Measurements from ENCODE around the gene HACE1. TPM values are rescaled to one million over a fixed set of nuclear protein-coding genes. Genes with fewer than 3 reads are reported as not detected.

The HACE1 gene
- polyA plus RNA-seq, 3 donors, result 2.7 to 3.9 (median 3.4) TPM

- Histone ChIP-seq H3K9ac (ENCODE audit: insufficient read depth, low read length, poor library complexity, severe bottlenecking) (no peak overlapping the region), H3K4me2 (replicated peaks; ENCODE audit: extremely low read depth, low read length, poor library complexity, severe bottlenecking) (no peak overlapping the region), H4K20me1 (ENCODE audit: insufficient read depth, low read length) (no peaks in the 10 kb centered on the region), H3K27ac (ENCODE audit: low read depth in 1 of 2, low read length in 2 of 2) (no peak overlapping the region), H3K9me3 (replicated peaks in 1 of 2; ENCODE audit: control insufficient read depth in 1 of 2, insufficient read depth in 1 of 2, low read length in 2 of 2) (no peaks in the 10 kb centered on the region), H3K79me2 (ENCODE audit: insufficient read depth, low read length) (no peaks in the 10 kb centered on the region), H2AFZ (ENCODE audit: insufficient read depth, low read depth, low read length, poor library complexity, severe bottlenecking) (no peak overlapping the region), H3K36me3 (replicated peaks in 1 of 2; ENCODE audit: control insufficient read depth in 1 of 2, insufficient read depth in 2 of 2, low read length in 2 of 2) (peaks cover 0 to 9% of the 10 kb centered on the region in 2 donors), H3K27me3 (ENCODE audit: control insufficient read depth in 2 of 2, insufficient read depth in 2 of 2, low read length in 2 of 2) (no peaks in the 10 kb centered on the region), H3K4me1 (ENCODE audit: control insufficient read depth in 1 of 2, insufficient read depth in 2 of 2, low read length in 2 of 2) (peaks cover 0 to 5% of the 10 kb centered on the region in 2 donors), H3K4me3 (replicated peaks in 1 of 3; ENCODE audit: low read depth in 2 of 3, low read length in 3 of 3) (no peak overlapping the region)
- WGBS (ENCODE audit: insufficient coverage), result no CpG with 5 or more reads among the region's 2 CpGs
- H3K4me1 Mint-ChIP-seq, result peaks cover 12% of the 10 kb centered on the region
- H3K4me3 Mint-ChIP-seq, result no peak overlapping the region
- no peaks in the 10 kb centered on the region for H3K27me3 Mint-ChIP-seq (ENCODE audit: low read depth in 3 of 3)
- no peak for DNase-seq
- H3K27ac Mint-ChIP-seq, result no peak overlapping the region
- H3K36me3 Mint-ChIP-seq, result peaks cover 22 to 38% of the 10 kb centered on the region in 2 donors
- intact Hi-C loops (cut with micrococcal nuclease), result no loop called here
- no peak for TF ChIP-seq CTCF (IDR thresholded peaks at IDR 0.05)
- no peaks in the 10 kb centered on the region for H3K9me3 Mint-ChIP-seq
These were observed 71.3 kb downstream of the HACE1 start for GRCh38 chr6:104788400-104788799.

GRCh38 chr6:104787305-104787704 is 72.4 kb downstream of the HACE1 start:
- Histone ChIP-seq H3K27ac (ENCODE audit: low read depth in 1 of 2, low read length in 2 of 2) (no peak overlapping the region), H3K9ac (ENCODE audit: insufficient read depth, low read length, poor library complexity, severe bottlenecking) (no peak overlapping the region), H3K27me3 (ENCODE audit: control insufficient read depth in 2 of 2, insufficient read depth in 2 of 2, low read length in 2 of 2) (no peaks in the 10 kb centered on the region), H3K9me3 (replicated peaks in 1 of 2; ENCODE audit: control insufficient read depth in 1 of 2, insufficient read depth in 1 of 2, low read length in 2 of 2) (no peaks in the 10 kb centered on the region), H3K4me3 (replicated peaks in 1 of 3; ENCODE audit: low read depth in 2 of 3, low read length in 3 of 3) (no peak overlapping the region), H3K4me1 (ENCODE audit: control insufficient read depth in 1 of 2, insufficient read depth in 2 of 2, low read length in 2 of 2) (peaks cover 0 to 5% of the 10 kb centered on the region in 2 donors), H3K36me3 (replicated peaks in 1 of 2; ENCODE audit: control insufficient read depth in 1 of 2, insufficient read depth in 2 of 2, low read length in 2 of 2) (peaks cover 0 to 9% of the 10 kb centered on the region in 2 donors), H4K20me1 (ENCODE audit: insufficient read depth, low read length) (no peaks in the 10 kb centered on the region), H2AFZ (ENCODE audit: insufficient read depth, low read depth, low read length, poor library complexity, severe bottlenecking) (no peak overlapping the region), H3K79me2 (ENCODE audit: insufficient read depth, low read length) (no peaks in the 10 kb centered on the region), H3K4me2 (replicated peaks; ENCODE audit: extremely low read depth, low read length, poor library complexity, severe bottlenecking) (no peak overlapping the region)
- no peak overlapping the region for H3K4me3 Mint-ChIP-seq
- H3K27ac Mint-ChIP-seq, result no peak overlapping the region
- 100% methylated on average over 1 of the region's 2 CpGs for WGBS (ENCODE audit: insufficient coverage)
- H3K4me1 Mint-ChIP-seq, result peaks cover 12% of the 10 kb centered on the region
- H3K9me3 Mint-ChIP-seq, result no peaks in the 10 kb centered on the region
- H3K36me3 Mint-ChIP-seq, result peaks cover 24 to 37% of the 10 kb centered on the region in 2 donors
- TF ChIP-seq CTCF (IDR thresholded peaks at IDR 0.05), result no peak
- no peaks in the 10 kb centered on the region for H3K27me3 Mint-ChIP-seq (ENCODE audit: low read depth in 3 of 3)
- no peak for DNase-seq
- intact Hi-C loops (cut with micrococcal nuclease), result no loop called here

Data from CD14-positive monocyte (primary cell).